CD4-positive, alpha-beta memory T cell (primary cell): ENCODE data around the gene MYO1D. TPM values are rescaled to one million over a fixed set of nuclear protein-coding genes. Genes with fewer than 3 reads are reported as not detected.

Experiments used
- CTCF ChIA-PET: fragments of 350-600 bp; sonication (Branson Sonifier 250); formaldehyde crosslinking; loops from one replicate; lab custom pipeline; 2021; ENCODE audit warnings: inconsistent platforms; ENCODE audit not compliant: partially characterized antibody; lab: Charles Lee
- POLR2A ChIA-PET: fragments of 350-600 bp; sonication (Branson Sonifier 250); formaldehyde crosslinking; loops from one replicate; lab custom pipeline; 2021; ENCODE audit not compliant: partially characterized antibody; lab: Charles Lee
- DNase-seq, 5 donors: peaks; one replicate each; pipeline versions ENCODE4 v3.0.0 to v3.0.0-alpha.2; 2020 to 2022; ENCODE audit warnings: mixed read lengths in 1 of 5
- H3K27ac ChIP-seq: one replicate; pipeline ENCODE4 v1.7.0; 2013; ENCODE audit warnings: low read depth, low read length
- H3K27me3 ChIP-seq: 2 replicates; pipeline ENCODE4 v1.7.0; 2013; ENCODE audit warnings: mild to moderate bottlenecking, low read length, moderate library complexity; ENCODE audit not compliant: insufficient read depth
- H3K36me3 ChIP-seq: 2 replicates; pipeline ENCODE4 v1.7.0; 2013; ENCODE audit warnings: mild to moderate bottlenecking, low read length, moderate library complexity; ENCODE audit not compliant: insufficient read depth
- H3K4me1 ChIP-seq: 2 replicates; pipeline ENCODE4 v1.7.0; 2013; ENCODE audit warnings: mild to moderate bottlenecking, low read length, moderate library complexity; ENCODE audit not compliant: insufficient read depth
- H3K4me3 ChIP-seq, 2 donors: one replicate each; pipeline ENCODE4 v1.7.0; 2013; ENCODE audit warnings: low read length in 2 of 2, mild to moderate bottlenecking in 1 of 2
- H3K9me3 ChIP-seq, 2 donors: one replicate each; pipeline ENCODE4 v1.7.0; 2013; ENCODE audit warnings: low read length in 2 of 2, control low read depth in 1 of 2; ENCODE audit not compliant: control insufficient read depth in 1 of 2
- H3K27ac Mint-ChIP-seq, 7 donors: one replicate each; pipeline ENCODE4 v1.8.0; 2020 to 2021; ENCODE audit warnings: mixed read lengths in 7 of 7, mild to moderate bottlenecking in 6 of 7, inconsistent platforms in 3 of 7, moderate library complexity in 3 of 7
- H3K27me3 Mint-ChIP-seq, 2 donors: one replicate each; pipeline ENCODE4 v1.8.0; 2020 to 2021; ENCODE audit warnings: mixed read lengths in 2 of 2
- H3K36me3 Mint-ChIP-seq, 2 donors: one replicate each; pipeline ENCODE4 v1.8.0; 2020 to 2021; ENCODE audit warnings: mixed read lengths in 2 of 2, inconsistent platforms in 1 of 2, mild to moderate bottlenecking in 1 of 2
- H3K4me1 Mint-ChIP-seq, 4 donors: one replicate each; pipeline ENCODE4 v1.8.0; 2020 to 2021; ENCODE audit warnings: mixed read lengths in 4 of 4, mild to moderate bottlenecking in 1 of 4
- H3K4me3 Mint-ChIP-seq, 8 donors: one replicate each; pipeline ENCODE4 v1.8.0; 2020 to 2021; ENCODE audit warnings: mixed read lengths in 8 of 8, mild to moderate bottlenecking in 7 of 8, moderate library complexity in 6 of 8, inconsistent platforms in 3 of 8
- H3K9me3 Mint-ChIP-seq, 8 donors: one replicate each; pipeline ENCODE4 v1.8.0; 2020 to 2021; ENCODE audit warnings: mixed read lengths in 8 of 8, mild to moderate bottlenecking in 5 of 8, inconsistent platforms in 3 of 8, moderate library complexity in 1 of 8
- intact Hi-C: fragments of 100-400 bp; cut with micrococcal nuclease; formaldehyde crosslinking; loops from one replicate; pipeline ENCODE4 v1.15.1; 2023
- polyA plus RNA-seq, 2 donors: library from polyadenylated mRNA; unstranded; fragments of 300-500 nt; fragmentation: Illumina TruSeq; gene quantifications; one replicate each; pipeline ENCODE4 v1.2.3, GENCODE V29; 2021
- total RNA-seq, 2 experiments: library from RNA; stranded (reverse); gene quantifications; one replicate each; pipeline ENCODE4 v1.2.3, GENCODE V29; 2021

MYO1D gene
- total and polyA plus RNA-seq, 4 experiments from 2014 or later, result 2.0 to 12.7 (median 10.5) TPM

DNA sequence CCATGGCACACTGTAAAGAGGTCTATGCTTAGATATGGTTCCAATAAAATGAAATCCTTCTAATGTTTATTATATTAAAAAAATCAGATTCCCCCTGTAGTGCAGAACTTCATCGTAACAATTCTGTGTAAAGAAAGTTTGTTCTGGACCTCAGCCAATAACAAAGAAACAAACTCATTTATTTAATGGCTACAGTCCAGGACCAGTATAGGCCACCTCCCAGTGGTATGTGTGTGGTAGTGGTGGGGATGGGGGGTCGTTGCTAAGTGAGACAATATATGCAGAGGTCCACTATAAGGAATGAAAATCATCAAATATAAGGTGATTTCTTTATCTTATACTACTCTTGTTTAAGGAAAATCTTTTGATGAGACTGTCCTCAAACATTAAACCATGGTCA is 253.7 kb downstream of the MYO1D start:
- Mint-ChIP-seq H3K36me3 (no peaks in the 10 kb centered on the region), H3K27ac (no peak overlapping the region), H3K27me3 (no peaks in the 10 kb centered on the region), H3K4me3 (no peak overlapping the region), H3K4me1 (no peaks in the 10 kb centered on the region), H3K9me3 (no peaks in the 10 kb centered on the region)
- Histone ChIP-seq H3K27me3 (no peaks in the 10 kb centered on the region), H3K27ac (no peak overlapping the region), H3K4me3 (no peak overlapping the region), H3K4me1 (no peaks in the 10 kb centered on the region), H3K9me3 (no peaks in the 10 kb centered on the region), H3K36me3 (no peaks in the 10 kb centered on the region)
- intact Hi-C loops, result no loop called here
- POLR2A ChIA-PET, result no interaction called here
- CTCF ChIA-PET, result no interaction called here
- no peak for DNase-seq

DNA sequence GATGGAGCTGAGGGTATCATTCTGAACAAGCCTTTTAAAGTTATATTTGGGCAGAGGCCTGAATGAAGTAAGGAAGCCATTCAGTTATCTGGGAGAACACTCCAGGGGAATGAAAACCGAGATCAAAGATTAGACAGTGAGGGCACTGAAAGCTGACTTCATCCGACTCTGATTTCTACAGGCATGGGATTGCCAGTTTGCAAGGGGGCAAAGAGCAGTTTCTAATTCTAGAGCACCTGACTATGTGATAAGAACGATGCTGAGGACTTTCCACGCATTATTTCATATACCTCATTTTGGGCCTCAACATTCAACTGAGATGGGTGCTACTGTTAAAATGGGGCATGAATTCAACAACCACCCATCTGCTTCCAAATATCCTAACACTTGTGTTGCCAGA is 254.4 kb downstream of the MYO1D start:
- H3K27ac ChIP-seq, result no peak overlapping the region
- ChIA-PET POLR2A (no interaction called here), CTCF (no interaction called here)
- Mint-ChIP-seq H3K4me1 (no peaks in the 10 kb centered on the region), H3K27ac (no peak overlapping the region), H3K9me3 (no peaks in the 10 kb centered on the region), H3K27me3 (no peaks in the 10 kb centered on the region), H3K36me3 (no peaks in the 10 kb centered on the region), H3K4me3 (no peak overlapping the region)
- no peaks in the 10 kb centered on the region for H3K27me3 ChIP-seq
- H3K9me3 ChIP-seq, result no peaks in the 10 kb centered on the region
- no peaks in the 10 kb centered on the region for H3K4me1 ChIP-seq
- DNase-seq, result no peak
- intact Hi-C loops, result no loop called here
- H3K4me3 ChIP-seq, result no peak overlapping the region
- H3K36me3 ChIP-seq, result no peaks in the 10 kb centered on the region

DNA sequence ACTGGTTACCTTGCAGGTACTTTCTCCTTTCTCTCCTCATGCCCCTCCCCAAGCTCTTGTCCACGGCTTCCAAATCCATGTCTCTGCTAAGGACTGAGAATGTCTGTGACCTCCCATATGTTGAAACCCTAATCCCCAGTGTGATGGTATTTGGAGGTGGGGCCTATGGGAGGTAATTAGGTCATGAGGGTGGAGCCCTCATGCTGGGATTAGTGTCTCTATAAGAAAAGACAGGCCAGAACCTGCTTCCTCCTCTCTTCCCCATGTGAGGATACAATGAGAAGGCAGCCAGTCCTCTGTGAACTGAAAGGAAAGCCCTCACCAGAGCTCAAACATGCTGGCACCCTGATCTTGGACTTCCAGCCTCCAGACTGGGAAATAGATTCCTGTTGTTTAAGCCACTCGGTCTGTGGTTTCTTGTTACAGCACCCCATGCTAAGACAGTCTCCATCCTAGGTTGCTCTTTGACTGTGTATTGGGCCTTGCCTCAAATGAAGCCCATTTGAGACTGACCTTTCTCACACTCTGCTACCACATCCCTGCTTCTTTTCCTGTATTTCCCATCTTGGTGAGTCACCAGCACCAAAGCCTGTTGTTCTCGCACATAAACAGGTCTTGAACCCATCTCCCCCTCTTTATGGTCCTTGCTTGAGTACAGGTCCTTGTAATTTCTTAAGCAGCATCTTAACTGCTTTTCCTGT is 255.2 kb downstream of the MYO1D start:
- DNase-seq, result no peak
- no peaks in the 10 kb centered on the region for H3K27me3 ChIP-seq
- ChIA-PET CTCF (no interaction called here), POLR2A (no interaction called here)
- intact Hi-C loops, result no loop called here
- no peaks in the 10 kb centered on the region for H3K9me3 ChIP-seq
- Mint-ChIP-seq H3K4me1 (no peaks in the 10 kb centered on the region), H3K9me3 (no peaks in the 10 kb centered on the region), H3K4me3 (no peak overlapping the region), H3K27ac (no peak overlapping the region), H3K36me3 (no peaks in the 10 kb centered on the region), H3K27me3 (no peaks in the 10 kb centered on the region)
- H3K36me3 ChIP-seq, result no peaks in the 10 kb centered on the region
- no peak overlapping the region for H3K27ac ChIP-seq
- no peaks in the 10 kb centered on the region for H3K4me1 ChIP-seq
- no peak overlapping the region for H3K4me3 ChIP-seq

DNA sequence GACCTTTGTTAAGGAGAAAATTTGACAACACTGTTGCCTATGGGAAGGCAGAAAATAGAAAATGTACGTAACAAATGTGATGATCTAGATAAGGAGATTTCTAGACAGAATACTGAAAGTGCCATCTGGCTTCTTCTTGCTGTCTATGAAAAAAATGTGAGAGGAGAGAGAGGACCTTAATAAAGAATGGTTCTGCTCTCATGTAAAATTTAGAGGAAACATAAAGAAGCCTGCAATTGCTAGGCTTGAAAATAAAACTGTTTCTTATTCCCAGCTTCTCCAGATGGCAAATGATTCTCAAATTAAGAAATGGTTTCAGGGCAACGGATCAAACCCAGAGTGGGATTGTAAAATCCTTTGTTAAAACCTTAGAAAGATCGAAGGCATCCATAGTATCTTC is 261.6 kb downstream of the MYO1D start:
- no peaks in the 10 kb centered on the region for H3K4me1 Mint-ChIP-seq

DNA sequence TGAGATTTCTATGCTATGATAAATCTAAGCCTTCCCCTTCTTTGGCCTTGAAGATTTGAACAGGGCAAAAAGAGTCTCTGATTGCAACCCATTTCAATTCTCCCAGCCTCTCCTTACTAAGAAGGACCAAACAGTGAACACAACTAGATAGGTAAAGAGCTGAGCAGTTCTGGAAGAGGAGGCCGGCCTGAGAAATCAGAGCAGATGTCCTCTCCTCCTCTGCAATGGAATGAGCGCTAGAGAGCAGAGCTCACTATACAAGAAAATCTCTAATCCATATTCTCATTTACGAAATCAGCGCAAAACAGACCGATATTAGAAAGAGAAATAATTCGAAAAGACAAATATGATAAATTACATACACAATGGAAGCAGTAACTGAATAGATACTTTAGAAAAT is 266.0 kb downstream of the MYO1D start:
- Histone ChIP-seq H3K27me3 (no peaks in the 10 kb centered on the region), H3K4me3 (no peak overlapping the region), H3K4me1 (no peaks in the 10 kb centered on the region), H3K9me3 (no peaks in the 10 kb centered on the region), H3K36me3 (no peaks in the 10 kb centered on the region), H3K27ac (no peak overlapping the region)
- ChIA-PET CTCF (interaction anchor here (1.0 to 6.8 kb wide), 2 partner anchors 126 to 149 kb away, joined by 3 to 34 read pairs; no protein-coding TSS in a partner anchor), POLR2A (no interaction called here)
- intact Hi-C loops, result no loop called here
- no peak for DNase-seq
- Mint-ChIP-seq H3K36me3 (no peaks in the 10 kb centered on the region), H3K27ac (no peak overlapping the region), H3K9me3 (no peaks in the 10 kb centered on the region), H3K4me1 (peaks cover 5 to 9% (median 5%) of the 10 kb centered on the region in 4 donors), H3K4me3 (no peak overlapping the region), H3K27me3 (no peaks in the 10 kb centered on the region)

More for the DNA sequence above, 261.6 kb downstream of the MYO1D start:
- H3K4me3 Mint-ChIP-seq, result no peak overlapping the region
- intact Hi-C loops, result no loop called here
- H3K4me1 ChIP-seq, result no peaks in the 10 kb centered on the region
- no peak overlapping the region for H3K27ac Mint-ChIP-seq
- no peak overlapping the region for H3K27ac ChIP-seq
- no peaks in the 10 kb centered on the region for H3K36me3 Mint-ChIP-seq
- CTCF ChIA-PET, result interaction anchor here (3.0 to 6.8 kb wide), 2 partner anchors 131 to 153 kb away, joined by 9 to 34 read pairs; no protein-coding TSS in a partner anchor
- DNase-seq, result no peak
- no peaks in the 10 kb centered on the region for H3K36me3 ChIP-seq
- H3K9me3 ChIP-seq, result no peaks in the 10 kb centered on the region
- H3K27me3 ChIP-seq, result no peaks in the 10 kb centered on the region
- H3K4me3 ChIP-seq, result no peak overlapping the region
- H3K9me3 Mint-ChIP-seq, result no peaks in the 10 kb centered on the region
- H3K27me3 Mint-ChIP-seq, result no peaks in the 10 kb centered on the region
- POLR2A ChIA-PET, result no interaction called here

DNA sequence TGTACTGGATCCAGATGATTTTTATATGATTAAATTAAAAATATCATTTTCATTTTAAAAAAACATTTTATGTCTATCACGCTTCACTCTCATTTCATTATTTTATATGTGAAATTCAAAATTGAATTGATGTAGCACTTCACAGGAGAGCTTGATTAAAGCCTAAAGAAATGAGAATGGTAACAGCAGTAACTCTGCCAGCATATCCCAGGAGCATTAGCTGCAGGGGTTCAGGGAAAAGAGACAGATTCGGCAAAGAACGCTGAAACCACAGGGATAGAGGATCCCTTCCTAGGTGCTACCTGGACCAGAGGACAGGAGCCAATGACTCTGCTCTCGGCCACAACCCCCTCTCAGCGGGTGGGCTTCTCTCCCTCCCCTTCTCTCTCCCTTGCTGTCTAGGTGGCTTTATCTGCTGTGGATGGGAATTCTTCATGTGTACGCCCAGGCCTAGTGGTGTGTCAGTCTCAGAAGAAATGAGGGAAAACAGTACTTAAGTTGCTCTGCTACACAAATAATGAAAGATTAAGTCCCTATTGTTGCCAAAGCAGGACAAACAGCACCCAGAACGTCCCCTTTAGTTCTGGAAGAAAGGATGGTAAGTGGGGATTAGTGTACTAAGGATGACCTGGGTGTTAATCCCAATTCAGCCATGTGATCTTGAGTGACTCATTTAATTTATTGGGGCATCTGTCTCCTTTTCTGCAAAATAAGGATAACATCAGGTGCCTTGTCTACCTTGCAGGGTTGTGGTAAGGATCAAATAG is 266.9 kb downstream of the MYO1D start:
- Histone ChIP-seq H3K4me3 (no peak overlapping the region), H3K27me3 (no peaks in the 10 kb centered on the region), H3K9me3 (no peaks in the 10 kb centered on the region), H3K27ac (no peak overlapping the region), H3K4me1 (no peaks in the 10 kb centered on the region), H3K36me3 (no peaks in the 10 kb centered on the region)
- Mint-ChIP-seq H3K4me3 (no peak overlapping the region), H3K4me1 (peaks cover 5 to 9% (median 5%) of the 10 kb centered on the region in 4 donors), H3K9me3 (no peaks in the 10 kb centered on the region), H3K27ac (no peak overlapping the region), H3K36me3 (no peaks in the 10 kb centered on the region), H3K27me3 (no peaks in the 10 kb centered on the region)
- DNase-seq, result no peak
- POLR2A ChIA-PET, result no interaction called here
- CTCF ChIA-PET, result interaction anchor here (0.6 to 6.8 kb wide), 3 partner anchors 126 to 148 kb away, joined by 3 to 34 read pairs (median 5); no protein-coding TSS in a partner anchor
- intact Hi-C loops, result loop anchor here (1.0 to 2.0 kb wide), 4 partner anchors 85 to 148 kb away; no protein-coding TSS in a partner anchor

DNA sequence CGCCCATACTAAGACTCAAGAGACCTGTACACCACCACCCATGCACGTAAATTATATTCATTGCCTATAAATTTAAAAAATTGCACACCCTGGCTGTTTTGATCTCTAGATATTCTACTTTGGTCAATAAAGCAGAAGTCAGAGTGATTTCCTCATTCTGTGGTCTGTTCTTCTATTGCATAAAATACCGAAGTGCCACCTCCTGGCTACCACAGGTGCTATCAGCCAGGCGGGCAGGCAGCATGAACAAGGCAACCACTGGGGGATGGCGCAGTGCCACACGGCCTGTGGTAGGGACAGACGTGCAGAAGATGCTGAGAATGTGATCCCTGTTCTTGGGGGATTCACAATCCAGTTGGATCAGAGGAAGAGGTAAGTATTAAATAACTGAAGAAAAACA is 267.8 kb downstream of the MYO1D start:
- peaks cover 5 to 9% (median 5%) of the 10 kb centered on the region in 4 donors for H3K4me1 Mint-ChIP-seq
- Histone ChIP-seq H3K36me3 (no peaks in the 10 kb centered on the region), H3K27ac (no peak overlapping the region), H3K4me3 (no peak overlapping the region), H3K9me3 (no peaks in the 10 kb centered on the region), H3K4me1 (no peaks in the 10 kb centered on the region), H3K27me3 (no peaks in the 10 kb centered on the region)
- intact Hi-C loops, result loop anchor here (1.0 to 2.0 kb wide), 4 partner anchors 84 to 147 kb away; no protein-coding TSS in a partner anchor
- ChIA-PET CTCF (interaction anchor here (1.0 to 3.3 kb wide), 3 partner anchors 71 to 146 kb away, joined by 3 to 30 read pairs (median 30); no protein-coding TSS in a partner anchor), POLR2A (no interaction called here)
- H3K4me3 Mint-ChIP-seq, result no peak overlapping the region
- DNase-seq, result peak; percentile 67 to 74 (median 73)
- no peaks in the 10 kb centered on the region for H3K27me3 Mint-ChIP-seq
- no peaks in the 10 kb centered on the region for H3K9me3 Mint-ChIP-seq
- peaks cover 0 to 4% of the 10 kb centered on the region in 2 donors for H3K36me3 Mint-ChIP-seq
- peak overlapping the region in 3 of 7 donors; percentile 3 to 56 (median 11) for H3K27ac Mint-ChIP-seq
